Measurements from ENCODE around the gene FBXW12.

FBXW12 gene

GRCh38 chr3:48387634-48388033 is 15.6 kb downstream of the FBXW12 start:
- no peak for TF ChIP-seq SIN3A (IDR thresholded peaks at IDR 0.05; ENCODE audit: borderline replicate concordance, insufficient read depth, low read length)
- no peak for TF ChIP-seq REST (IDR thresholded peaks at IDR 0.05; ENCODE audit: insufficient read depth in 1 of 2, low read depth in 2 of 2, low read length in 2 of 2)
- TF ChIP-seq POLR2AphosphoS5 (IDR thresholded peaks at IDR 0.05; ENCODE audit: low read depth, low read length), result no peak
- no peak for TF ChIP-seq FOXP2 (optimal IDR thresholded peaks at IDR 0.05; ENCODE audit: borderline replicate concordance, extremely low read depth, extremely low read length, insufficient read depth)
- no peak for TF ChIP-seq TAF1 (IDR thresholded peaks at IDR 0.05; ENCODE audit: borderline replicate concordance, insufficient read depth, low read length)

GRCh38 chr3:48388966-48389365 is 16.9 kb downstream of the FBXW12 start:
- no peak for TF ChIP-seq TAF1 (IDR thresholded peaks at IDR 0.05; ENCODE audit: borderline replicate concordance, insufficient read depth, low read length)
- TF ChIP-seq SIN3A (IDR thresholded peaks at IDR 0.05; ENCODE audit: borderline replicate concordance, insufficient read depth, low read length), result no peak
- TF ChIP-seq FOXP2 (optimal IDR thresholded peaks at IDR 0.05; ENCODE audit: borderline replicate concordance, extremely low read depth, extremely low read length, insufficient read depth), result no peak
- no peak for TF ChIP-seq POLR2AphosphoS5 (IDR thresholded peaks at IDR 0.05; ENCODE audit: low read depth, low read length)
- no peak for TF ChIP-seq REST (IDR thresholded peaks at IDR 0.05; ENCODE audit: insufficient read depth in 1 of 2, low read depth in 2 of 2, low read length in 2 of 2)

- TF ChIP-seq POLR2AphosphoS5 (IDR thresholded peaks at IDR 0.05; ENCODE audit: low read depth, low read length) (no peak), SIN3A (IDR thresholded peaks at IDR 0.05; ENCODE audit: borderline replicate concordance, insufficient read depth, low read length) (no peak), TAF1 (IDR thresholded peaks at IDR 0.05; ENCODE audit: borderline replicate concordance, insufficient read depth, low read length) (no peak), FOXP2 (optimal IDR thresholded peaks at IDR 0.05; ENCODE audit: borderline replicate concordance, extremely low read depth, extremely low read length, insufficient read depth) (no peak), REST (IDR thresholded peaks at IDR 0.05; ENCODE audit: insufficient read depth in 1 of 2, low read depth in 2 of 2, low read length in 2 of 2) (no peak)
Observed at GRCh38 chr3:48394391-48394790, 22.4 kb downstream of the FBXW12 start.

- no peak for TF ChIP-seq SIN3A (IDR thresholded peaks at IDR 0.05; ENCODE audit: borderline replicate concordance, insufficient read depth, low read length)
- TF ChIP-seq FOXP2 (optimal IDR thresholded peaks at IDR 0.05; ENCODE audit: borderline replicate concordance, extremely low read depth, extremely low read length, insufficient read depth), result no peak
- no peak for TF ChIP-seq REST (IDR thresholded peaks at IDR 0.05; ENCODE audit: insufficient read depth in 1 of 2, low read depth in 2 of 2, low read length in 2 of 2)
- no peak for TF ChIP-seq TAF1 (IDR thresholded peaks at IDR 0.05; ENCODE audit: borderline replicate concordance, insufficient read depth, low read length)
- no peak for TF ChIP-seq POLR2AphosphoS5 (IDR thresholded peaks at IDR 0.05; ENCODE audit: low read depth, low read length)
Observed at GRCh38 chr3:48395714-48396113, 23.7 kb downstream of the FBXW12 start.
